ENCODE data around the gene MBP. TPM values are rescaled to one million over a fixed set of nuclear protein-coding genes. Genes with fewer than 3 reads are reported as not detected.

The MBP gene
- total and polyA plus RNA-seq, 2 experiments from 2014 or later: 18.4 to 22.9 TPM

GRCh38 chr18:77131100-77131651, 1.4 kb downstream of the MBP start (continued):
- TF ChIP-seq ZNF462 (CRISPR knock-in tag; IDR thresholded peaks at IDR 0.05) (no peak), STAT1 (IDR thresholded peaks at IDR 0.05; ENCODE audit: unreplicated experiment) (no peak), ZNF114 (CRISPR knock-in tag; IDR thresholded peaks at IDR 0.05) (no peak)

- H3K27me3 ChIP-seq (ENCODE audit: insufficient read depth): peaks cover 41% of the 10 kb centered on the region
- no peaks in the 10 kb centered on the region for H3K9me2 ChIP-seq (ENCODE audit: insufficient read depth)
- peak overlapping the region; percentile 78; the same call in 1 of the 2 replicates for H3K4me3 ChIP-seq
- peaks cover 15% of the 10 kb centered on the region; the same call in 1 of the 2 replicates for H4K20me1 ChIP-seq (replicated peaks; ENCODE audit: insufficient read depth)
- no peak for DNase-seq (ENCODE audit: low spot score)
- ATAC-seq: no peak
- H3K4me2 ChIP-seq: no peak overlapping the region; the same call in 1 of the 2 replicates
- H3K27ac ChIP-seq (ENCODE audit: low read depth): no peak overlapping the region
- no peak overlapping the region for H2AFZ ChIP-seq
- peaks cover 4% of the 10 kb centered on the region for H3K4me1 ChIP-seq (ENCODE audit: insufficient read depth)
- H3K4me3 Mint-ChIP-seq: peak overlapping the region; percentile 79
- H3F3A ChIP-seq (replicated peaks; ENCODE audit: low read depth): peaks cover 5% of the 10 kb centered on the region; the same call in 1 of the 2 replicates
- no peaks in the 10 kb centered on the region for H3K36me3 ChIP-seq (ENCODE audit: insufficient read depth)
- H3K9me3 Mint-ChIP-seq: no peaks in the 10 kb centered on the region
- H3K27me3 Mint-ChIP-seq (ENCODE audit: insufficient read depth, low read depth, poor library complexity): peaks cover 31% of the 10 kb centered on the region
- H3K4me1 Mint-ChIP-seq: peaks cover 19% of the 10 kb centered on the region
- no peak overlapping the region for H3K27ac Mint-ChIP-seq
- H3K36me3 Mint-ChIP-seq (ENCODE audit: low read depth): peaks cover 10% of the 10 kb centered on the region; the same call in 2 of the 3 replicates
- peaks cover 50% of the 10 kb centered on the region for H3K79me2 ChIP-seq (replicated peaks; ENCODE audit: insufficient read depth)
- no peak for TF ChIP-seq JUNB (IDR thresholded peaks at IDR 0.05; ENCODE audit: unreplicated experiment)
- TF ChIP-seq EZH2phosphoT487 (IDR thresholded peaks at IDR 0.05; ENCODE audit: unreplicated experiment): no peak
- TF ChIP-seq ZNF331 (CRISPR knock-in tag; IDR thresholded peaks at IDR 0.05; ENCODE audit: low read depth): no peak
- TF ChIP-seq CREB1 (CRISPR knock-in tag; IDR thresholded peaks at IDR 0.05; ENCODE audit: low read depth): no peak
- no peak for TF ChIP-seq REST (IDR thresholded peaks at IDR 0.05; ENCODE audit: unreplicated experiment)
- no peak for TF ChIP-seq POLR2AphosphoS5 (IDR thresholded peaks at IDR 0.05; ENCODE audit: low read depth)
- TF ChIP-seq NANOG (IDR thresholded peaks at IDR 0.05; ENCODE audit: borderline replicate concordance): no peak
- TF ChIP-seq CTCF (conservative IDR thresholded peaks at IDR 0.05; ENCODE audit: low read depth in 2 of 2): no peak
Measured at GRCh38 chr18:77130229-77131099, 2.1 kb downstream of the MBP start.

All from GM23338 (cell line).